ENCODE data around the gene KRTAP5-1.
A peak's percentile ranks its signal among the peaks of the same experiment; 100 is the strongest.
"Not testable (repeated sequence)": the region's sequence is repeated elsewhere in the genome, so short reads cannot be mapped to it uniquely, and the experiment has no call there.

Gene KRTAP5-1

DNA sequence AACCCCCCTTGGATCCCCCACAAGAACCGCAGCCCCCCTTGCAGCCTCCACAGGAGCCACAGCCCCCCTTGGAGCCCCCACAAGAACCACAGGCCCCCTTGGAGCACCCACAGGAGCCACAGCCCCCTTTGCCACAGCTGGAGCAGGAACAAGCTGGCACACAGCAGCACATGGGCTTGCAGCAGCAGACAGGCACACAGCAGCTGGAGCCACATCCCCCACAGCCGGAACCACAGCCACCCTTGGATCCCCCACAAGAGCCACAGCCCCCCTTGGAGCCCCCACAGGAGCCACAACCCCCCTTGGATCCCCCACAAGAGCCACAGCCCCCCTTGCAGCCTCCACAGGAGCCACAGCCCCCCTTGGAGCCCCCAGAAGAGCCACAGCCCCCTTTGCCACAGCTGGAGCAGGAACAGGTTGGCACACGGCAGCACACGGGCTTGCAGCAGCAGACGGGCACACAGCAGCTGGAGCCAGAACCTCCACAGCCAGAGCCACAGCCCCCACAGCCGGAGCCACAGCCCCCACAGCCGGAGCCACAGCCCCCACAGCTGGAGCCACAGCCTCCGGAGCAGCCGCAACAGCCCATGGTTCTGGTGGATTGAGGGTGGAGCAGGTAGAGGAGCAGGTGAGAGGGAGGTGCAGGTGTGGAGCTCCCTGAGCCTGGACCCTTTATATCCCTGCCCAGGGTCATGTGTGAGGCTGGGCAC, at the start of gene KRTAP5-1:
Gene KRTAP5-1 (minus strand): TSS at position 623 of the 710 bp plus-strand sequence. CDS start 34 bp downstream, at position 589.
- not testable (repeated sequence) for DNase-seq (ENCODE audit: low spot score)

DNA sequence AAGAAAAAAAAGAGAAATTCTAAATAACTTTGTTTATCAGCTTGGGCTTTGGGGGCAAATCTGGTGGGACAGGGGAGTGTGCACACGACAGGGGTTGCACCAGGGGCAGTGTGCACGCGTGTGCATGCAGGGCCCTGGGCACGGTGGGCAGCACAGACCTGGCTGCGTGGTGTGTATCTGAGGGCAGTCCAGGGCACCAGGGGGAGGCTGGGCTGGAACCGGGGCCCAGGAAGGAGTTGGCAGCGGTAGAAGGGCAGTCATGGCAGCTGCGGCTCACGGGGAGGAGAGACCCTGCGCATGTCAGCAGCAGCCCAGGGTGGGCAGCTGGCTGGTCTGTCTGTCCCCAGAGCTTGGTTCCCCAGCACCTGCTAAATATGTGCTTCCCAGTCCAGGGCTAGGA, 48.8 kb upstream of the KRTAP5-1 start:
- DNase-seq (ENCODE audit: low spot score): no peak

- DNase-seq (ENCODE audit: low spot score): no peak
These were observed 47.1 kb upstream of the KRTAP5-1 start for GRCh38 chr11:1632053-1632714.

DNA sequence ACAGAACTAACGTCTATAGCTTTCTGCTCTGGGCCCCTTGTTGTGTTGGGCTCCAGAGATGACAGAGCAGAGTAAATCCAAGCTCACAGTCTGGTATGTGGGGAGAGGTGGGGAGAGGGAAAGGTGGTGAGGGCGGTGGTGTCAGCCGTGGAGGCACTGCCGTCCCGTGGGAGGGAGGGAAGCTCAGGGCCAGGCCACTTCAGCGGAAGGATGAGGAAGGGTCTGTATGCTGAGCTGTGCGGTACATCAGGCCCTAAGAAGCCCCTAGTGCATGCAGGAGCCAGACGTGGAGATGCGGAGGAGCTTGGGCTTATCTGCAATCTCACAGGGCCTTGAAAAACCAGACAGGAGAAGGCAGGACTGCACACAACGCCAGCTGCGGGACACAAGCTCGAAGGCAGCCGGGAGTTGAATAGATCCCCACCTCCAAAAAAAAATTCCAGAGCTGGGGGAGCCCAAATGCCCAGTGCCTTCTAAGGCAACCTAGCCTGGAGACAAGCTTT, 46.0 kb upstream of the KRTAP5-1 start:
- DNase-seq (ENCODE audit: low spot score): no peak

DNA sequence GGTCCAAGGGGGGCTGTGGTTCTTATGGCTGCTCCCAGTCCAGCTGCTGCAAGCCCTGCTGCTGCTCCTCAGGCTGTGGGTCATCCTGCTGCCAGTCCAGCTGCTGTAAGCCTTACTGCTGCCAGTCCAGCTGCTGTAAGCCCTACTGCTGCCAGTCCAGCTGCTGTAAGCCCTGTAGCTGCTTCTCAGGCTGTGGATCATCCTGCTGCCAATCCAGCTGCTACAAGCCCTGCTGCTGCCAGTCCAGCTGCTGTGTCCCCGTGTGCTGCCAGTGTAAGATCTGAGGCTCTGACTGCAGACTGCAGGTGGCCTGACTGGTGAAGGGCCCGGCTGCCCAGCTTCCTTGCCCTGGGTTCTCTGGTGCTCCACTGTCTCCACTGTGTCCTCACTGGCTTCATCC, 45.2 kb upstream of the KRTAP5-1 start:
- no peak for DNase-seq (ENCODE audit: low spot score)

DNA sequence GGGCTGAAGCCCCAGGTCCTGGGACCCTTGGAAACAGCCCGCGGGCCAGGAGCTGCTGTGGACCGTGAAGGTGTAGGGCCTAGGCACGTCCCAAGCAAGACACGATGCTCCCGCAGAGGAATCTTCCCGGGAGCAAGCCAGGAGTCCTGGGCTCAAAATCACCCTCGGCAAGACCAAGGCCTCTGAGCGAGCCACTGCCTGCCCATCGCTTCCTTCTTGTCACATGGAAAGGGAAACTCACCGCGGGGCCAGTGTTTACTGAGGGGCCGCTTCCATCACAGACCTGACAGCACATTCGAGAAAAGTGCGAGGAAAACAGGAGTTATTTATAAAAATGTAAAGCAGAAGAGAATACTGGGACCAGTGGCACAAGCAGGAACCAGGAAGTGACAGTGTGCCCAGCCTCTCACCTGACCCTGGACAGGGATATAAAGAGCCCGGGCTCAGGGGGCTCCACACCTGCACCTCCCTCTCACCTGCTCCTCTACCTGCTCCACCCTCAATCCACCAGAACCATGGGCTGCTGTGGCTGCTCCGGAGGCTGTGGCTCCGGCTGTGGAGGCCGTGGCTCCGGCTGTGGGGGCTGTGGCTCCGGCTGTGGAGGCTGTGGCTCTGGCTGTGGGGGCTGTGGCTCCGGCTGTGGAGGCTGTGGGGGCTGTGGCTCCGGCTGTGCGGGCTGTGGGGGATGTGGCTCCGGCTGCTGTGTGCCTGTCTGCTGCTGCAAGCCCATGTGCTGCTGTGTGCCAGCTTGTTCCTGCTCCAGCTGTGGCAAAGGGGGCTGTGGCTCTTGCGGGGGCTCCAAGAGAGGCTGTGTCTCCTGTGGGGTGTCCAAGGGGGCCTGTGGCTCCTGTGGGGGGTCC, 44.5 kb upstream of the KRTAP5-1 start, which contains the start of gene KRTAP5-5:
Gene KRTAP5-5 (plus strand): TSS at position 450 of the 860 bp plus-strand sequence. CDS start 66 bp downstream, at position 516.
- DNase-seq (ENCODE audit: low spot score): no peak

- peak; percentile 27 for DNase-seq (ENCODE audit: low spot score)
These were observed 43.6 kb upstream of the KRTAP5-1 start for GRCh38 chr11:1628506-1629325.

DNA sequence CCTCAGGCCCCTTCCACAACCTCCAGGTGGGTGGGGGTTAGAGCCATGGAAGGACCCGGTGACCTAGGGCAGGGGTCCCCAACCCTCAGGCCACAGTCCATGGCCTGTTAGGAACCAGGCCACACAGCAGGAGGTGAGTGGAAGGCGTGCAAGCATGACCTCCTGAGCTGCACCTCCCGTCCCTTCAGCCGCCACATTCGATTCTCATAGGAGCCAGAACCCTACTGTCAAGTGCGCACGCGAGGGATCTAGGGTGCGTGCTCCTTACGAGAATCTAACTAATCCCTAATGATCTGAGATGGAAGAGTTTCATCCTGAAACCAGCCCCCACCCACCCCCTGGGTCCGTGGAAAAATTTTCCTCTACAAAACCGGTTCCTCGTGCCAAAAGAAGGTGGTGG, 40.5 kb upstream of the KRTAP5-1 start:
- no peak for DNase-seq (ENCODE audit: low spot score)

- DNase-seq (ENCODE audit: low spot score): no peak
These were observed 39.5 kb upstream of the KRTAP5-1 start for GRCh38 chr11:1624621-1625020.

GRCh38 chr11:1623716-1624115, 38.6 kb upstream of the KRTAP5-1 start:
- no peak for DNase-seq (ENCODE audit: low spot score)

- no peak for DNase-seq (ENCODE audit: low spot score)
These were observed 37.0 kb upstream of the KRTAP5-1 start, which contains the start of gene KRTAP5-4 for GRCh38 chr11:1622086-1622485. Gene KRTAP5-4, minus strand, starts transcription at chr11:1622138. Its CDS starts 45 bp downstream, at chr11:1622093.

DNA sequence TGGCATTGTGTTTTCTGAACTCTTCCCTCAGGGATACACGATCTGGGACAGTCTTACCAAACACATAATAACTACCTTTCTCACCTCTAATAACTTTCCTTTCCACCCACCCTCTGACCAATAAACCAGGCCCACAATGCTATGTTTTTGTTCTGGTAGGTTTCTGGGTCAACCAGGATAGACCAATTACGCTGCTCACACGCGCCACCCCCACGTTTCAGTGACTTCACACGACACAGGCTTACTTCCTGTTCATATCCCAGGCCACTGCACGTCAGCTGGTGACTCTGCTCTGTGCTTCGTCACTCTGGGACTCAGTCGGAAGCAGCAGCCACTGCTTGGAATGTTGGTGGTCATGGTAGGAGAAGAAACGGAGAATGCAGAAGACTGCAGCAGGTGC, 34.4 kb upstream of the KRTAP5-1 start:
- DNase-seq (ENCODE audit: low spot score): no peak

DNA sequence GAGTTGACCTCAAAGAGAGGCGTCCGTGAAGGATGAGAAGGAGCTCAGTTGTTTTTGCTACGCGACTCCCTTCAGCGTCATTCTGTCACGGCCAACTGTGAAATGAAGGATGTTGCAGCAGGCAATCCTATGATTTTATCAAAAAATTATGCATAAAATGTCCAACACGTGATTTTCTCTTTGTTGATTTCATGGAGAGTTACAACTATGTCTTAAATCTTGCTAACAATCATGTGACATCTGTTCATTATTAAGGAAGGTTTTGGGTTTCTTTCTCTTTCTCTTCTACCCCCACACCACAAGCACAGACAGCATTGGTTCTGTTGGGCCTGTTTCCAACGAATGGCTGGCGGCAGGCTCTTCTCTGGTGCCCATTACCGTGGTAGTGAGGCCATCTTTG, 33.1 kb upstream of the KRTAP5-1 start:
- DNase-seq (ENCODE audit: low spot score): no peak

DNA sequence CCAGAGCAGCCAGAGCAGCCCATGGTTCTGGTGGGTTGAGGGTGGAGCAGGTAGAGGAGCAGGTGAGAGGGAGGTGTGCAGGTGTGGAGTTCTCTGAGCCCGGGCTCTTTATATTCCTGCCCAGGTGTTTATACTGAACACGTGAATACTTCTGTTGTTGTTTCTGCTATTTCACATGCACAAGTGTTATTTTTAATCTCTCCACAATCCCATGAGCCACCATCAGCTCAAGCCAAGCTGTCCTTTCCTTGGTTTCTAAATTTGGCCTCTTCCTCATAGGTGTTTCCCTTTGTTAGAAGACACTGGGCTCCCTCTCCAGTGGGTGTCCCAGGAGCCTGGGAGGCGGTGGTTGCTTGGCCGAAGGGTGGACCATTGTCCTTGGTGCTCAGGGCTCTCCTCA, 23.3 kb upstream of the KRTAP5-1 start, which contains the start of gene KRTAP5-3:
Gene KRTAP5-3 (minus strand): TSS at position 101 of the 400 bp plus-strand sequence. CDS start 78 bp downstream, at position 23.
- no peak for DNase-seq (ENCODE audit: low spot score)

DNA sequence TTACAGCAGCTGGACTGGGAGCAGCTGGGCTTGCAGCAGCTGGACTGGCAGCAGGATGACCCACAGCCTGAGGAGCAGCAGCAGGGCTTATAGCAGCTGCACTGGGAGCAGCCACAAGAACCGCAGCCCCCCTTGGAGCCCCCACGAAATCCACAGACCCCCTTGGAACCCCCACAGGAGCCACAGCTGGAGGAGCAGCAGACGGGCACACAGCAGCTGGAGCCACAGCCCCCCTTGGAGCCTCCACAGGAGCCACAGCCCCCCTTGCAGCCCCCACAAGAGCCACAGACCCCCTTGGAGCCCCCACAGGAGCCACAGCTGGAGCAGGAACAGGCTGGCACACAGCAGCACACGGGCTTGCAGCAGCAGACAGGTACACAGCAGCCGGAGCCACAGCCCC, 22.8 kb upstream of the KRTAP5-1 start:
- not testable (repeated sequence) for DNase-seq (ENCODE audit: low spot score)

DNA sequence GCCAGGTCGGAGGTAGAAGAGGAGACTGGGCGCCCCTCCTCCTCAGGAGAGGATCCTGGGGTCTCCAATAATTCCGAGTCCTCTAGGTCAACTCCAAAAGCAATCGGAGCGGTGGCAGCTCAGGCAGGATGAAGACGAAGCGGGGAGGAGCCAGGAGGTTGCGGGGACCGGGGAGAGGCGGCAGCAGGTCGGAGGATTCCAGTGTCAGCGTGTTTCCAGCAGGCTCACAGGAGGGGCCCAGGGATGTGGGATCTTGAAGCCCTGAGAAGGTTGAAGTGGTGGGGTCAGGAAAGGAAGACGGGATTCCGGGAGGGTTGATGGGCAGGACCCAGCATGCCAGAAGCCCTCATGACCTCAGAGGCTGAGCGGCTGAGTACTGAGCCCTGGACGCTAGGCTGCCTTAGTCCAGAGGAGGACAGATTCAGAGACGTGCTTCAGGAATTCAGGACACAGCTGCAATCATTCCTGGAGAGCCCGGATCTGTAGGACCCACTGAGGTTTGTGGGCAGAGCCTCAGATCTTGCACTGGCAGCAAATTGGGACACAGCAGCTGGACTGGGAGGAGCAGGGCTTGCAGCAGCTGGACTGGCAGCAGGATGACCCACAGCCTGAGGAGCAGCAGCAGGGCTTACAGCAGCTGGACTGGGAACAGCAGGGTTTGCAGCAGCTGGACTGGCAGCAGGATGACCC, 22.2 kb upstream of the KRTAP5-1 start:
- not testable (repeated sequence) for DNase-seq (ENCODE audit: low spot score)

DNA sequence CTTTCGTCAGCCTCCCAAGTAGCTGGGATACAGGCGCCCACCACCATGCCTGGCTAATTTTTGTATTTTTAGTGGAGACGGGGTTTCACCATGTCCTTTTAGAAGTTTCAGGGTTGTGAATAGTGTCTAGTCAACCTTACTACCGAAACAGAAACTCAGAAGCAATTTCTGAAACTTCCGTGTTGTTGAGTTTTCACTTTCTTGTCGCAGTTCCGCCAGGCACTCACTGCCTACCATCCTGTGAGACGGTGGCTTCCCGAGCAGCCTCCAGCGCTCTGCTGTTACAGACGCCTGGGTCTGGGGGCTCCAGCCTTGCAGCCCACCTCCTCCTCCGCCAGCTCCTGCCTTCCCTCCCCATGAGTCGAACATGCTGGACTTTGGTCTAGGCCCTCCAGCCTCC, 20.8 kb upstream of the KRTAP5-1 start:
- DNase-seq (ENCODE audit: low spot score): not testable (repeated sequence)

- DNase-seq (ENCODE audit: low spot score): no peak
These were observed 19.6 kb upstream of the KRTAP5-1 start for GRCh38 chr11:1604711-1605110.

GRCh38 chr11:1604181-1604580, 19.1 kb upstream of the KRTAP5-1 start:
- no peak for DNase-seq (ENCODE audit: low spot score)

- DNase-seq (ENCODE audit: low spot score): no peak
These were observed 18.5 kb upstream of the KRTAP5-1 start for GRCh38 chr11:1603629-1604028.

DNA sequence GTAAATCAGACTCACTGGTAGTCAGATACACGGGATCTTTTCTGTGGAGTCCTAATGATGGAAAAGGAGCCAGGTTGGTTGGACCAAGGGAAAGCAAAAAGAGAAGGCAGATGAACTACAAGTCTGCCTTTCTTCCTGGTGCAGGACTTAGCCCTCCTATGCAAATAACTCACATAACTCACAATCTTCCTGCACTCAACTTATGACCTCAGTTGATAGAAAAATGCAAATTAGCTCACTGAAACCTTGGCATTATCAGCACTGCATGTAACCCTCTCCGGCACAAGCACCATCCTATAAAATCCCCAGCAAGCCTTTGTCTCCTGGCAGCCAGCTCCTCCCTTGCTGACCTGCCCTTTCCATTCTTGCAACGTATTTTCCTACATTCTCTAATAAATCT, 16.6 kb upstream of the KRTAP5-1 start:
- not testable (repeated sequence) for DNase-seq (ENCODE audit: low spot score)

Measured in hematopoietic multipotent progenitor cell treated with erythropoietin and hydrocortisone succinate and interleukin-3 and kit ligand, for 15 days (in vitro differentiated cells).